Metanephros (tissue), 1 donor: Measurements from ENCODE around the gene DDX18. TPM values are rescaled to one million over a fixed set of nuclear protein-coding genes. Genes with fewer than 3 reads are reported as not detected.

Experiments used
- total RNA-seq: library from RNA; depleted of rRNA; stranded (reverse); fragments of >200 nt; gene quantifications from one replicate; pipeline ENCODE4 v1.2.3, GENCODE V29; 2014

DDX18 gene
- total RNA-seq = 36.6 TPM

GRCh38 chr2:117814417-117815264 is at the start of gene DDX18:
Gene DDX18 (plus strand): TSS chr2:117814691. CDS start chr2:117814778, 87 bp downstream.

Other genes with a start within 250 kb of the DDX18 start
- gene CCDC93, start 199.4 kb downstream of the DDX18 start, total RNA-seq = 31.9 TPM